Mesendoderm (in vitro differentiated cells): Measurements from ENCODE around the gene SYNJ2. TPM values are rescaled to one million over a fixed set of nuclear protein-coding genes. Genes with fewer than 3 reads are reported as not detected.
A peak's percentile ranks its signal among the peaks of the same experiment; 100 is the strongest.

Source experiments
- DNase-seq: peaks from one replicate; pipeline ENCODE4 v3.0.0; 2013
- H2AK5ac ChIP-seq: 2 replicates; pipeline ENCODE4 v1.6.1; 2013; ENCODE audit warnings: low read length, inconsistent platforms
- H2BK120ac ChIP-seq: 2 replicates; pipeline ENCODE4 v1.6.1; 2013; ENCODE audit warnings: low read depth, mild to moderate bottlenecking, low read length, moderate library complexity, mixed read lengths
- H2BK15ac ChIP-seq: replicated peaks from 2 replicates; pipeline ENCODE4 v1.6.1; 2013; ENCODE audit warnings: low read depth, mild to moderate bottlenecking, moderate library complexity
- H2BK5ac ChIP-seq: 2 replicates; pipeline ENCODE4 v1.6.1; 2013; ENCODE audit warnings: low read length, inconsistent platforms
- H3K18ac ChIP-seq: 2 replicates; pipeline ENCODE4 v1.6.1; 2013; ENCODE audit warnings: mild to moderate bottlenecking, low read length, mixed read lengths
- H3K23ac ChIP-seq: one replicate; pipeline ENCODE4 v1.6.1; 2013; ENCODE audit warnings: low read length
- H3K27ac ChIP-seq: 2 replicates; pipeline ENCODE4 v1.5.1; 2013; ENCODE audit warnings: low read depth, mild to moderate bottlenecking, inconsistent platforms, low read length, moderate library complexity
- H3K27me3 ChIP-seq: 2 replicates; pipeline ENCODE4 v1.6.1; 2013; ENCODE audit warnings: low read length, control low read depth, mild to moderate bottlenecking, inconsistent platforms; ENCODE audit not compliant: insufficient read depth, poor library complexity
- H3K36me3 ChIP-seq: 2 replicates; pipeline ENCODE4 v1.6.1; 2013; ENCODE audit warnings: low read length, inconsistent platforms; ENCODE audit not compliant: control insufficient read depth, insufficient read depth
- H3K4ac ChIP-seq: one replicate; pipeline ENCODE4 v1.6.1; 2013; ENCODE audit warnings: low read depth, mild to moderate bottlenecking, low read length, moderate library complexity
- H3K4me1 ChIP-seq: 2 replicates; pipeline ENCODE4 v1.6.1; 2013; ENCODE audit warnings: low read depth, low read length, inconsistent platforms; ENCODE audit not compliant: control insufficient read depth
- H3K4me2 ChIP-seq: 2 replicates; pipeline ENCODE4 v1.6.1; 2013; ENCODE audit warnings: low read length
- H3K4me3 ChIP-seq: 2 replicates; pipeline ENCODE4 v1.5.1; 2013; ENCODE audit warnings: mild to moderate bottlenecking, low read length
- H3K56ac ChIP-seq: one replicate; pipeline ENCODE4 v1.6.1; 2013; ENCODE audit warnings: low read length
- H3K79me1 ChIP-seq: 2 replicates; pipeline ENCODE4 v1.6.1; 2013; ENCODE audit warnings: low read length, inconsistent platforms
- H3K79me2 ChIP-seq: 2 replicates; pipeline ENCODE4 v1.6.1; 2013; ENCODE audit warnings: mild to moderate bottlenecking, low read length; ENCODE audit not compliant: control insufficient read depth, insufficient read depth
- H3K9ac ChIP-seq: 2 replicates; pipeline ENCODE4 v1.6.1; 2013; ENCODE audit warnings: low read length, inconsistent platforms
- H4K5ac ChIP-seq: one replicate; pipeline ENCODE4 v1.6.1; 2013; ENCODE audit warnings: low read length
- H4K8ac ChIP-seq: one replicate; pipeline ENCODE4 v1.6.1; 2013; ENCODE audit warnings: low read depth, mild to moderate bottlenecking, control low read depth, low read length, moderate library complexity
- WGBS: extraction: QIAGEN DNeasy Blood & Tissue Kit; methylation state at CpG from one replicate; pipeline ENCODE4 v1.1.7; 2013; ENCODE audit warnings: low lambda C conversion rate, missing lambda C conversion rate; ENCODE audit not compliant: insufficient coverage; ENCODE audit errors: extremely low coverage; 5-methylcytosine and 5-hydroxymethylcytosine counted together
- small RNA-seq: library from polyadenylated mRNA; stranded (forward); fragments of <200 nt; extraction: miRNeasy Mini kit (QIAGEN cat#:217004); gene quantifications from one replicate; pipeline ENCODE3, GENCODE V24; 2013; ENCODE audit not compliant: insufficient read depth

Gene SYNJ2

DNA sequence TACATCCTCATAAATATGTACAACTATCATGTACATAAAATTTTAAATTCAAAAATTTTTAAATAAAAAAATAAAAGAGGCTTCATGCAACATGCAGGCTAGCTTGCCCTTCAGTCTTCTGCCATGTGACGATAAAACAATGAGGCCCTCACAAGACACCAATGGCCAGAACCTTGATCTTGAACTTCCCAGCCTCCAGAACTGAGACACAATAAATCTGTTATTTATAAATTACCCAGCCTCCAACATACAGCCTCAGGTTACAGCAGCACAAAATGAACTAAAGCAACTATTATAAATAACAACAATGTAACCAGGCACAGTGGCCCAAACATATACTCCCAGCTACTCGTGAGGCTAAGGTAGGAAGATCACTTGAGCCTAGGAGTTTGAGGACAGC lies 143.6 kb downstream of the SYNJ2 start:
- no CpG with 5 or more reads among the region's 2 CpGs for WGBS
- Histone ChIP-seq H3K4me2 (no peak overlapping the region), H3K4me3 (no peak overlapping the region), H3K18ac (no peak overlapping the region), H2AK5ac (no peak overlapping the region), H3K36me3 (no peaks in the 10 kb centered on the region), H2BK120ac (no peak overlapping the region), H3K56ac (no peak overlapping the region), H3K4me1 (no peaks in the 10 kb centered on the region), H3K79me1 (no peaks in the 10 kb centered on the region), H3K27ac (no peak overlapping the region), H4K5ac (no peak overlapping the region), H2BK5ac (no peak overlapping the region), H3K27me3 (no peaks in the 10 kb centered on the region), H3K23ac (no peak overlapping the region), H3K9ac (no peak overlapping the region), H2BK15ac (no peak overlapping the region), H3K4ac (no peak overlapping the region), H4K8ac (no peak overlapping the region), H3K79me2 (no peaks in the 10 kb centered on the region)
- no peak for DNase-seq

GRCh38 chr6:158131926-158132325 lies 150.3 kb downstream of the SYNJ2 start:
- Histone ChIP-seq H3K4ac (no peak overlapping the region), H3K27ac (no peak overlapping the region), H2BK120ac (no peak overlapping the region), H3K4me3 (no peak overlapping the region), H2AK5ac (no peak overlapping the region), H3K4me1 (no peaks in the 10 kb centered on the region), H3K23ac (no peak overlapping the region), H3K79me1 (no peaks in the 10 kb centered on the region), H2BK5ac (no peak overlapping the region), H3K4me2 (no peak overlapping the region), H4K8ac (no peak overlapping the region), H2BK15ac (no peak overlapping the region), H3K9ac (no peak overlapping the region), H3K36me3 (no peaks in the 10 kb centered on the region), H3K56ac (no peak overlapping the region), H3K18ac (no peak overlapping the region), H4K5ac (no peak overlapping the region), H3K79me2 (no peaks in the 10 kb centered on the region), H3K27me3 (no peaks in the 10 kb centered on the region)
- 100% methylated on average over 1 of the region's 1 CpG for WGBS
- peak; percentile 29 for DNase-seq

- Histone ChIP-seq H3K9ac (no peak overlapping the region), H3K4me2 (no peak overlapping the region), H3K79me2 (no peaks in the 10 kb centered on the region), H2BK15ac (no peak overlapping the region), H3K79me1 (no peaks in the 10 kb centered on the region), H2BK120ac (no peak overlapping the region), H2BK5ac (no peak overlapping the region), H4K8ac (no peak overlapping the region), H3K27ac (no peak overlapping the region), H3K4me1 (no peaks in the 10 kb centered on the region), H3K4ac (no peak overlapping the region), H3K18ac (no peak overlapping the region), H3K23ac (no peak overlapping the region), H3K27me3 (no peaks in the 10 kb centered on the region), H4K5ac (no peak overlapping the region), H2AK5ac (no peak overlapping the region), H3K36me3 (peaks cover 2% of the 10 kb centered on the region), H3K56ac (no peak overlapping the region), H3K4me3 (no peak overlapping the region)
- no peak for DNase-seq
Observed at GRCh38 chr6:158142789-158143188, 161.1 kb downstream of the SYNJ2 start.

DNA sequence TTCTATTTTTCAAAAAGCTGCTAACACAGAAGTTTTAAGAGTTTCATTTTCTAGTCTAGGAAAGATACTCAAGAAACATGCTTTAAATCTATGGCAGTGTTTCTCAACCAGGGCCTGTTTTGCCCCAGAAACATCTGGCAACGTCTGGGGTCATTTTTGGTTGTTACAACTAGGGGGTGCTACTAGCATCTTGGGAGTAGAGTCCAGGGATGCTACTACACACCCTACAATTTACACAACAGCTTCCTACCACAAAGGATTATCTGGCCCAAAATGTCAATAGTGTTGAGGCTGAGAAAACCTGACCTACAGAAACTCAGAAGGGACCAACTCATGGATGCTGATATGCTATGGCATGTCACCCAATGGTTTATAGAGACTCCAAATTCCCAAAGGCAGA lies 162.0 kb downstream of the SYNJ2 start:
- Histone ChIP-seq H4K8ac (no peak overlapping the region), H2BK5ac (no peak overlapping the region), H3K23ac (no peak overlapping the region), H3K18ac (no peak overlapping the region), H3K27ac (no peak overlapping the region), H4K5ac (no peak overlapping the region), H3K36me3 (peaks cover 2% of the 10 kb centered on the region), H2BK15ac (no peak overlapping the region), H3K27me3 (no peaks in the 10 kb centered on the region), H3K4ac (no peak overlapping the region), H3K4me3 (no peak overlapping the region), H3K79me2 (no peaks in the 10 kb centered on the region), H3K9ac (no peak overlapping the region), H2BK120ac (no peak overlapping the region), H3K79me1 (no peaks in the 10 kb centered on the region), H3K4me1 (no peaks in the 10 kb centered on the region), H3K4me2 (no peak overlapping the region), H3K56ac (no peak overlapping the region), H2AK5ac (no peak overlapping the region)
- WGBS: no CpG with 5 or more reads among the region's 1 CpG
- peak; percentile 53 for DNase-seq

Small RNAs within 50 kb of the gene (small RNA-seq; reads per million reads assigned to genes)
- gene RNU6-786P: not detected
